Body of pancreas (tissue), 4 donors: ENCODE results near the gene GRID2IP.

ENCODE experiments used
- CTCF ChIP-seq, 7 experiments: fragments of 450-650 bp in 4 of 7; fragments of 200-600 bp in 3 of 7; sonication (generic) in 3 of 7; IDR thresholded peaks; one replicate each; pipeline ENCODE4 v1.5.1; 2016 to 2019; ENCODE audit warnings: antibody characterized with exemption in 7 of 7
- POLR2A ChIP-seq, 3 donors: fragments of 450-650 bp; IDR thresholded peaks; one replicate each; pipeline ENCODE4 v1.6.1; 2016; ENCODE audit warnings: antibody characterized with exemption in 3 of 3, mild to moderate bottlenecking in 2 of 3

- TF ChIP-seq CTCF (IDR thresholded peaks at IDR 0.05) (no peak), POLR2A (IDR thresholded peaks at IDR 0.05) (no peak)
Observed at GRCh38 chr7:6545398-6546126, 5.7 kb downstream of the GRID2IP start.
